PC-3 (cell line): ENCODE measurements around the gene CELF6. TPM values are rescaled to one million over a fixed set of nuclear protein-coding genes. Genes with fewer than 3 reads are reported as not detected.

ENCODE experiments used
- ATAC-seq: fragments of 200-7000 bp; cut with Tn5 transposase; 2 replicates; pipeline ENCODE4 v1.9.1; 2020; ENCODE audit warnings: mild to moderate bottlenecking, moderate library complexity
- BruUV-seq: library from RNA; stranded (reverse); fragments of 400-500 nt; replicated peaks from 2 replicates; lab custom pipeline; 2021; lab: Mats Ljungman, UMichigan
- CTCF ChIA-PET: fragments of 300-600 bp; sonication (Branson Sonifier 250); formaldehyde crosslinking; loops from one replicate; lab custom pipeline; 2022; ENCODE audit warnings: antibody characterized with exemption; lab: Charles Lee
- POLR2A ChIA-PET: fragments of 300-600 bp; sonication (Branson Sonifier 250); formaldehyde crosslinking; loops from one replicate; lab custom pipeline; 2022; ENCODE audit warnings: antibody characterized with exemption; ENCODE audit not compliant: unreplicated experiment; lab: Charles Lee
- DNase-seq: peaks from one replicate; pipeline ENCODE4 v3.0.0-alpha.2; 2015
- H2AFZ ChIP-seq: fragments of 300-600 bp; sonication (generic); 2 replicates; pipeline ENCODE4 v1.6.0; 2016; ENCODE audit warnings: antibody characterized with exemption, low read length
- H3F3A ChIP-seq: fragments of 300-600 bp; sonication (generic); one replicate; pipeline ENCODE4 v1.6.0; 2017; ENCODE audit warnings: antibody characterized with exemption, low read length, control low read depth, mild to moderate bottlenecking; ENCODE audit not compliant: unreplicated experiment
- H3K27ac ChIP-seq: fragments of 300-600 bp; sonication (generic); 2 replicates; pipeline ENCODE4 v1.5.1; 2016; ENCODE audit warnings: mild to moderate bottlenecking, low read length
- H3K27me3 ChIP-seq: fragments of 300-600 bp; sonication (generic); 2 replicates; pipeline ENCODE4 v1.6.1; 2016; ENCODE audit warnings: low read length, mixed read lengths
- H3K36me3 ChIP-seq: fragments of 300-600 bp; sonication (generic); 2 replicates; pipeline ENCODE4 v1.6.1; 2016; ENCODE audit warnings: low read depth, mixed run types, low read length, mixed read lengths
- H3K4me1 ChIP-seq: fragments of 300-600 bp; sonication (generic); 2 replicates; pipeline ENCODE4 v1.5.1; 2016; ENCODE audit warnings: low read length; ENCODE audit not compliant: insufficient read depth
- H3K4me2 ChIP-seq: fragments of 300-600 bp; sonication (generic); 2 replicates; pipeline ENCODE4 v1.6.0; 2016; ENCODE audit warnings: low read length
- H3K4me3 ChIP-seq: fragments of 300-600 bp; sonication (generic); 2 replicates; pipeline ENCODE4 v1.5.1; 2016; ENCODE audit warnings: mild to moderate bottlenecking, low read length, mixed read lengths
- H3K79me2 ChIP-seq: fragments of 300-600 bp; sonication (generic); 2 replicates; pipeline ENCODE4 v1.6.1; 2017; ENCODE audit warnings: low read length, mixed read lengths
- H3K9ac ChIP-seq: fragments of 300-600 bp; sonication (generic); 2 replicates; pipeline ENCODE4 v1.6.0; 2016; ENCODE audit warnings: mild to moderate bottlenecking, low read length
- H3K9me2 ChIP-seq: fragments of 300-600 bp; sonication (generic); replicated peaks from 2 replicates; pipeline ENCODE4 v1.6.1; 2016; ENCODE audit warnings: mixed run types, low read length, mixed read lengths
- H3K9me3 ChIP-seq: fragments of 300-600 bp; sonication (generic); 2 replicates; pipeline ENCODE4 v1.6.1; 2016; ENCODE audit warnings: low read length, mixed read lengths
- H4K20me1 ChIP-seq: fragments of 300-600 bp; sonication (generic); 2 replicates; pipeline ENCODE4 v1.6.1; 2016; ENCODE audit warnings: low read length, mixed read lengths
- CTCF ChIP-seq: fragments of 300-600 bp; sonication (generic); conservative IDR thresholded peaks from 2 replicates; pipeline ENCODE4 v1.5.1; 2017; ENCODE audit warnings: antibody characterized with exemption, low read depth, mild to moderate bottlenecking, low read length
- EZH2 ChIP-seq: fragments of 300-600 bp; sonication (generic); IDR thresholded peaks from one replicate; pipeline ENCODE4 v1.6.1; 2017; ENCODE audit warnings: antibody characterized with exemption, mild to moderate bottlenecking, low read length; ENCODE audit not compliant: unreplicated experiment
- EZH2phosphoT487 ChIP-seq: fragments of 300-600 bp; sonication (generic); IDR thresholded peaks from 2 replicates; pipeline ENCODE4 v1.6.1; 2018; ENCODE audit warnings: mild to moderate bottlenecking, antibody characterized with exemption, low read length, borderline replicate concordance
- intact Hi-C: fragments of 100-400 bp; cut with micrococcal nuclease; formaldehyde crosslinking; loops from 2 replicates; pipeline ENCODE4 v1.9.0; 2023
- total RNA-seq: library from RNA; depleted of rRNA; stranded (reverse); fragments of >200 nt; gene quantifications from 2 replicates; pipeline ENCODE4 v1.2.3, GENCODE V29; 2014

The CELF6 gene
- total RNA-seq, 1 experiment from 2014 or later: not detected

- Histone ChIP-seq H3K4me1 (peaks cover 13% of the 10 kb centered on the region), H2AFZ (no peak overlapping the region), H3K4me3 (no peak overlapping the region), H3K9ac (no peak overlapping the region), H3K9me3 (no peaks in the 10 kb centered on the region), H3F3A (no peaks in the 10 kb centered on the region), H3K9me2 (no peaks in the 10 kb centered on the region), H4K20me1 (no peaks in the 10 kb centered on the region), H3K36me3 (no peaks in the 10 kb centered on the region), H3K4me2 (no peak overlapping the region), H3K79me2 (no peaks in the 10 kb centered on the region), H3K27me3 (no peaks in the 10 kb centered on the region), H3K27ac (no peak overlapping the region)
- ChIA-PET POLR2A (no interaction called here), CTCF (no interaction called here)
- no peak for ATAC-seq
- TF ChIP-seq EZH2phosphoT487: no peak
- no peak for TF ChIP-seq CTCF
- TF ChIP-seq EZH2: no peak
- intact Hi-C loops: no loop called here
- BruUV-seq: no TSS peak
- DNase-seq: no peak
Observed at GRCh38 chr15:72334842-72335241, 14.9 kb upstream of the CELF6 start.

GRCh38 chr15:72331021-72331420, 11.1 kb upstream of the CELF6 start:
- no peak for TF ChIP-seq EZH2phosphoT487
- no peak for TF ChIP-seq EZH2
- no peak for TF ChIP-seq CTCF
- Histone ChIP-seq H3F3A (no peaks in the 10 kb centered on the region), H4K20me1 (no peaks in the 10 kb centered on the region), H3K27me3 (peaks cover 3% of the 10 kb centered on the region; the same call in 1 of the 2 replicates), H3K4me3 (no peak overlapping the region), H3K9me3 (no peaks in the 10 kb centered on the region), H3K9me2 (no peaks in the 10 kb centered on the region), H3K4me2 (no peak overlapping the region), H3K9ac (no peak overlapping the region), H3K27ac (no peak overlapping the region), H3K36me3 (no peaks in the 10 kb centered on the region), H3K79me2 (no peaks in the 10 kb centered on the region), H3K4me1 (no peaks in the 10 kb centered on the region), H2AFZ (no peak overlapping the region)
- ATAC-seq (no peak), DNase-seq (no peak)
- CTCF ChIA-PET: no interaction called here
- intact Hi-C loops: no loop called here
- POLR2A ChIA-PET: no interaction called here
- no TSS peak for BruUV-seq

GRCh38 chr15:72323752-72324151, 3.8 kb upstream of the CELF6 start:
- intact Hi-C loops: no loop called here
- H3K36me3 ChIP-seq: no peaks in the 10 kb centered on the region
- no peaks in the 10 kb centered on the region for H3K79me2 ChIP-seq
- ATAC-seq (no peak), DNase-seq (no peak)
- peaks cover 7% of the 10 kb centered on the region for H3K27me3 ChIP-seq
- no peak overlapping the region for H2AFZ ChIP-seq
- no peak overlapping the region for H3K27ac ChIP-seq
- no peaks in the 10 kb centered on the region for H3K9me3 ChIP-seq
- POLR2A ChIA-PET: no interaction called here
- no peak overlapping the region for H3K4me3 ChIP-seq
- no peak for TF ChIP-seq EZH2phosphoT487
- no peak for TF ChIP-seq EZH2
- no peak for TF ChIP-seq CTCF
- CTCF ChIA-PET: no interaction called here
- H3K4me2 ChIP-seq: no peak overlapping the region
- no peaks in the 10 kb centered on the region for H4K20me1 ChIP-seq
- no peak overlapping the region for H3K9ac ChIP-seq
- BruUV-seq: no TSS peak
- H3K9me2 ChIP-seq: no peaks in the 10 kb centered on the region
- H3F3A ChIP-seq: no peaks in the 10 kb centered on the region
- H3K4me1 ChIP-seq: no peaks in the 10 kb centered on the region
